Activated B cell treated with CpG ODN at 0.5 μM for 24 hours (primary cell): ENCODE measurements around the gene PHGDH. TPM values are rescaled to one million over a fixed set of nuclear protein-coding genes. Genes with fewer than 3 reads are reported as not detected.
"Not testable (repeated sequence)": the region's sequence is repeated elsewhere in the genome, so short reads cannot be mapped to it uniquely, and the experiment has no call there.

Source experiments
- ATAC-seq: fragments of 200-7000 bp; cut with Tn5 transposase; one replicate; pipeline ENCODE4 v1.10.0; 2021; ENCODE audit warnings: low read depth, mild to moderate bottlenecking, moderate library complexity
- CTCF ChIA-PET: fragments of 350-600 bp; sonication (Branson Sonifier 250); formaldehyde crosslinking; loops from one replicate; lab custom pipeline; 2021; ENCODE audit warnings: antibody characterized with exemption; lab: Charles Lee
- POLR2A ChIA-PET: fragments of 350-600 bp; sonication (Branson Sonifier 250); formaldehyde crosslinking; loops from one replicate; lab custom pipeline; 2021; ENCODE audit warnings: antibody characterized with exemption; lab: Charles Lee
- DNase-seq: peaks from one replicate; pipeline ENCODE4 v3.0.0; 2022
- H3K27ac Mint-ChIP-seq: one replicate; pipeline ENCODE4 v1.8.0; 2020; ENCODE audit warnings: mixed read lengths
- H3K27me3 Mint-ChIP-seq: one replicate; pipeline ENCODE4 v1.8.0; 2021; ENCODE audit warnings: mixed read lengths
- H3K36me3 Mint-ChIP-seq: one replicate; pipeline ENCODE4 v1.8.0; 2021; ENCODE audit warnings: low read depth, mixed read lengths
- H3K4me1 Mint-ChIP-seq: one replicate; pipeline ENCODE4 v1.8.0; 2021; ENCODE audit warnings: mixed read lengths
- H3K4me3 Mint-ChIP-seq: one replicate; pipeline ENCODE4 v1.8.0; 2020; ENCODE audit warnings: mild to moderate bottlenecking, mixed read lengths
- H3K9me3 Mint-ChIP-seq: one replicate; pipeline ENCODE4 v1.8.0; 2020; ENCODE audit warnings: mixed read lengths
- intact Hi-C: fragments of 100-400 bp; cut with micrococcal nuclease; formaldehyde crosslinking; loops from one replicate; pipeline ENCODE4 v1.15.1; 2024
- total RNA-seq: library from RNA; stranded (reverse); gene quantifications from 2 replicates; pipeline ENCODE4 v1.2.3, GENCODE V29; 2022
- TF ChIP-seq, protein P1 (sequence below): fragments of 200-600 bp; IDR thresholded peaks from one replicate; pipeline ENCODE4 v1.8.0; 2022; ENCODE audit warnings: antibody characterized with exemption, mild to moderate bottlenecking

PHGDH gene
- total RNA-seq, 1 donor from 2014 or later: 51.6 TPM

DNA sequence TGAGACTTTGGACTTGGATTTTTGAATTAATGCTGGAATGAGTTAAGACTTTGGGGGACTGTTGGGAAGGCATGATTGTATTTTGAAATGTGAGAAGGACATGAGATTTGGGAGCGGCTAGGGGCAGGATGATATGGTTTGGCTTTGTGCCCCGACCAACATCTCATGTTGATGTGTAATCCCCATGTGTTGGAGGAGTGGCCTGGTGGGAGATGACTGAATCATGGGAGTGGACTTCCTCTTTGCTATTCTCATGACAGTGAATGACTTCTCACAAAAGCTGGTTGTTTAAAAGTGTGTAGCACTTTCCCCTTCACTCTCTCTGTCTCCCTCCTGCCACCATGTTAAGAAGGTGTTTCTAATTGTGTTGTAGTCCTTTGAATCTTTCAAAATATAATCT is 9.3 kb upstream of the PHGDH start:
- no peak for ATAC-seq
- DNase-seq: no peak
- POLR2A ChIA-PET: no interaction called here
- CTCF ChIA-PET: no interaction called here
- H3K27me3 Mint-ChIP-seq: peaks cover 15% of the 10 kb centered on the region
- intact Hi-C loops: no loop called here
- TF ChIP-seq, protein P1, sequence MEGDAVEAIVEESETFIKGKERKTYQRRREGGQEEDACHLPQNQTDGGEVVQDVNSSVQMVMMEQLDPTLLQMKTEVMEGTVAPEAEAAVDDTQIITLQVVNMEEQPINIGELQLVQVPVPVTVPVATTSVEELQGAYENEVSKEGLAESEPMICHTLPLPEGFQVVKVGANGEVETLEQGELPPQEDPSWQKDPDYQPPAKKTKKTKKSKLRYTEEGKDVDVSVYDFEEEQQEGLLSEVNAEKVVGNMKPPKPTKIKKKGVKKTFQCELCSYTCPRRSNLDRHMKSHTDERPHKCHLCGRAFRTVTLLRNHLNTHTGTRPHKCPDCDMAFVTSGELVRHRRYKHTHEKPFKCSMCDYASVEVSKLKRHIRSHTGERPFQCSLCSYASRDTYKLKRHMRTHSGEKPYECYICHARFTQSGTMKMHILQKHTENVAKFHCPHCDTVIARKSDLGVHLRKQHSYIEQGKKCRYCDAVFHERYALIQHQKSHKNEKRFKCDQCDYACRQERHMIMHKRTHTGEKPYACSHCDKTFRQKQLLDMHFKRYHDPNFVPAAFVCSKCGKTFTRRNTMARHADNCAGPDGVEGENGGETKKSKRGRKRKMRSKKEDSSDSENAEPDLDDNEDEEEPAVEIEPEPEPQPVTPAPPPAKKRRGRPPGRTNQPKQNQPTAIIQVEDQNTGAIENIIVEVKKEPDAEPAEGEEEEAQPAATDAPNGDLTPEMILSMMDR: no peak
- H3K36me3 Mint-ChIP-seq: no peaks in the 10 kb centered on the region
- no peaks in the 10 kb centered on the region for H3K4me1 Mint-ChIP-seq
- no peak overlapping the region for H3K27ac Mint-ChIP-seq
- no peak overlapping the region for H3K4me3 Mint-ChIP-seq
- H3K9me3 Mint-ChIP-seq: peaks cover 22% of the 10 kb centered on the region

DNA sequence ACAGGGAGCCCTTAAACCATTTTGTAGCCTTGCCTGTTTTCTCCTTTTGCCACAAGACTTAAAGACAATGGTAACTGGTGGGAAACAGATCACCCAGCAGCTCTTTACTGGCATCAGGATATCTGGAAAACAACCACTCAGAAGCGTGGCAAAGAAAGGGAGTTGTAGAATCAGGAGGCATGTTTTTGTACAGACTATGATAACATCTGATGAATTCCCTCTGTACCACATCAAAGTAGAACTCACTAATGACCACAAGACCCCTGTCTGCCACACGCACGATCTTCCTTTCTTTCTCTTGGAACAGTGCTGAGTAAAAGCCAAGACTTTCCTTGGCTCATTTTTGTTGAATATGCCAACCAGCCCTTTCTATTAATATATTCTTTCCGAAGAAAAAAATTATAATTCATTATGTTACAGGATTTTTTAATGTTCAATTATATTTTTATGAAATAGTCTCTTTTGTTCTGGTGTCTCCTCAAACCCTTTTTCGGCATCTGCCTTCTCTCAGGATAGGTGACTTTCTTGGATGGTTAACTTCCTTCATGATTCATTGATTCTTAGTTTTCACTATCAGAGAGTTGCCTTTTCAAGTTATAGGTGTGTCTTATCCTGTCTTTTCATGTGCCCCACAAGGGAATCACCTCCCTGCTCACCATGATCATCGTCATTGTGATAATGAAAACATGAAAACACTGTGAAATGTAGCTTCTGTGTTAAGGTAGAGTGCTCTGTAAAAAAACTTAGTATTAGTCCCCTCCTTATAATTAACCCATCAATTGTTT is 7.9 kb upstream of the PHGDH start:
- POLR2A ChIA-PET: no interaction called here
- Mint-ChIP-seq H3K36me3 (no peaks in the 10 kb centered on the region), H3K27ac (no peak overlapping the region)

DNA sequence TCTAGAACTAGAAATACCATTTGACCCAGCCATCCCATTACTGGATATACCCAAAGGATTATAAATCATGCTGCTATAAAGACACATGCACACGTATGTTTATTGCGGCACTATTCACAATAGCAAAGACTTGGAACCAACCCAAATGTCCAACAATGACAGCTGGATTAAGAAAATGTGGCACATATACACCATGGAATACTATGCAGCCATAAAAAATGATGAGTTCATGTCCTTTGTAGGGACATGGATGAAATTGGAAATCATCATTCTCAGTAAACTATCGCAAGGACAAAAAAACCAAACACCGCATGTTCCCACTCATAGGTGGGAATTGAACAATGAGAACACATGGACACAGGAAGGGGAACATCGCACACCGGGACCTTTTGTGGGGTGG is 5.1 kb upstream of the PHGDH start:
- CTCF ChIA-PET, H3K4me1 Mint-ChIP-seq, DNase-seq, H3K36me3 Mint-ChIP-seq, intact Hi-C loops, POLR2A ChIA-PET, H3K27ac Mint-ChIP-seq, ATAC-seq, H3K27me3 Mint-ChIP-seq, H3K4me3 Mint-ChIP-seq: not testable (repeated sequence)
- peaks cover 13% of the 10 kb centered on the region for H3K9me3 Mint-ChIP-seq

More for the DNA sequence above, 7.9 kb upstream of the PHGDH start:
- Mint-ChIP-seq H3K9me3 (peaks cover 22% of the 10 kb centered on the region), H3K4me3 (no peak overlapping the region), H3K4me1 (no peaks in the 10 kb centered on the region), H3K27me3 (peaks cover 14% of the 10 kb centered on the region)
- DNase-seq (no peak), ATAC-seq (no peak)
- intact Hi-C loops: no loop called here
- CTCF ChIA-PET: no interaction called here
- TF ChIP-seq, protein P1: no peak

DNA sequence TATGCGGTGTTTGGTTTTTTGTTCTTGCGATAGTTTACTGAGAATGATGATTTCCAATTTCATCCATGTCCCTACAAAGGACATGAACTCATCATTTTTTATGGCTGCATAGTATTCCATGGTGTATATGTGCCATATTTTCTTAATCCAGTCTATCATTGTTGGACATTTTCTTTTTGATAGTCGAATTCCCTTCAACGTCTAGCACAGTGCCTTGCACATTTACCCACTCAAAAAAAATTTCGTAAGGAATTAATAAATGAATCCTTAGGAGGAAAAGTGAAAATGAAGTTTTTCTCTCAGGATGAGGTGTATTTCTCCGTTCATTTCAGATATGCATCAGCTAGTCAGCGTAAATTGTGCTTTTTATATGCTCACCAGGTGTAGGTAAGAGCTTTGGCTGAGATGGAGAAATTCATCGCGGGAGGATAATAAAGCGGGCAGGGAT is 354 bp upstream of the PHGDH start:
- H3K4me1 Mint-ChIP-seq: peaks cover 14% of the 10 kb centered on the region
- ATAC-seq, H3K9me3 Mint-ChIP-seq, H3K36me3 Mint-ChIP-seq, DNase-seq, intact Hi-C loops, H3K27ac Mint-ChIP-seq, CTCF ChIA-PET: not testable (repeated sequence)
- peaks cover 13% of the 10 kb centered on the region for H3K27me3 Mint-ChIP-seq
- peak overlapping the region; percentile 92 for H3K4me3 Mint-ChIP-seq
- POLR2A ChIA-PET: interaction anchor here (0.7 kb wide), 1 partner anchor 1202 kb away, joined by 4 read pairs; no protein-coding TSS in a partner anchor

DNA sequence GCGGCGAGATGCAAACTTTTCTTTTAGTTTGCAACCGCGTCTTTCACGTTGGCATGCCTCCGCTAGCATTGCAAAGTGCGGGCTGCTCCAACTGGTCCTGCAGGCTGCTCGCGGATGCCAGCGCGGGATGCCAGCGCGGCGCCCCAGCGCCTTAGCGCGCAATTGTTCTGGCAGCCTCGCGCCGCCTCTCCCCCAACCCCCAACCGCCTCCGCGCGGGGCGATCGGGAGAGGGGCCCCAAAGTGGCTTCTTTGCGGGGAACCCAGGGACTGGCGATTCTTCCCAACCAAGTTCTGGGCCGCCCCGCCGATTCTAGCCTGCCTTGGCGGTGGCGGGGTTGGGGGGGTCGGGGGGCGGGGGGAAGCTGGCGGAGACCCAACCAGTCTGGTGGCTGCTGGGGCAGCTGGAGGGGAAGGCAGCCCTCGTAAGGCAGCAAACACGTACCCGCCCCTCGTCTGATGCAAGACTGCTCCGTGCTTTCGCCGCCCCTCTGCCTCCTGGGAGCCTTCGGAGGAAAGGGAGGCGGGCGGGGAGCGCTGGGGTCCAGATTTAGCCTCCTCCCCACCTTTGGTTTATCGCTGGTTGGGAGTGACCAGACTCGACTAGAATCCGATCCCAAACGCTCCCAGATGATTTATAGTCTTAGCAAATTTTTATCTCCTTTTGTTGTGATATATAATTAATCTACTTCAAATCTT is 756 bp downstream of the PHGDH start:
- Mint-ChIP-seq H3K27me3 (peaks cover 10% of the 10 kb centered on the region), H3K27ac (peak overlapping the region; percentile 65), H3K4me3 (peak overlapping the region; percentile 92), H3K4me1 (peaks cover 14% of the 10 kb centered on the region), H3K9me3 (no peaks in the 10 kb centered on the region), H3K36me3 (peaks cover 3% of the 10 kb centered on the region)
- ATAC-seq: peak; percentile 77
- intact Hi-C loops: no loop called here
- TF ChIP-seq, protein P1: no peak
- ChIA-PET POLR2A (interaction anchor here (0.7 kb wide), 1 partner anchor 1201 kb away, joined by 4 read pairs; no protein-coding TSS in a partner anchor), CTCF (no interaction called here)
- DNase-seq: peak; percentile 22
